Measurements from ENCODE around the gene PRSS22.

PRSS22 gene

GRCh38 chr16:2816751-2817339 is 41.1 kb downstream of the PRSS22 start, which contains the start of gene PRSS21:
Gene PRSS21 (plus strand): TSS chr16:2817237. CDS start chr16:2817269, 32 bp downstream.
- DNase-seq (ENCODE audit: low read depth, low spot score) = no peak

GRCh38 chr16:2815299-2815771 is 42.6 kb downstream of the PRSS22 start:
- DNase-seq (ENCODE audit: low read depth, low spot score) = no peak

- no peak for DNase-seq (ENCODE audit: low read depth, low spot score)
These were observed 43.2 kb downstream of the PRSS22 start for GRCh38 chr16:2814551-2815298.

GRCh38 chr16:2813771-2814221 is 44.2 kb downstream of the PRSS22 start:
- DNase-seq (ENCODE audit: low read depth, low spot score) = no peak

- peak; percentile 45 for DNase-seq (ENCODE audit: low read depth, low spot score)
These were observed 46.1 kb downstream of the PRSS22 start for GRCh38 chr16:2811703-2812471.

- no peak for DNase-seq (ENCODE audit: low read depth, low spot score)
These were observed 47.3 kb downstream of the PRSS22 start for GRCh38 chr16:2810651-2811050.

GRCh38 chr16:2809149-2809760 is 48.7 kb downstream of the PRSS22 start:
- DNase-seq (ENCODE audit: low read depth, low spot score) = no peak

GRCh38 chr16:2808181-2808580 is 49.8 kb downstream of the PRSS22 start:
- DNase-seq (ENCODE audit: low read depth, low spot score) = no peak

GRCh38 chr16:2806286-2806685 is 51.7 kb downstream of the PRSS22 start:
- no peak for DNase-seq (ENCODE audit: low read depth, low spot score)

- DNase-seq (ENCODE audit: low read depth, low spot score) = no peak
These were observed 53.2 kb downstream of the PRSS22 start for GRCh38 chr16:2804728-2805127.

GRCh38 chr16:2803545-2804195 is 54.3 kb downstream of the PRSS22 start:
- DNase-seq (ENCODE audit: low read depth, low spot score) = no peak
